Smooth muscle cell of bladder (primary cell): Measurements from ENCODE around the gene LRPPRC. TPM values are rescaled to one million over a fixed set of nuclear protein-coding genes. Genes with fewer than 3 reads are reported as not detected.

Experiments
- total RNA-seq: library from RNA; depleted of rRNA; stranded (reverse); fragments of >200 nt; gene quantifications from 2 replicates; pipeline ENCODE4 v1.2.3, GENCODE V29; 2014

LRPPRC gene
- total RNA-seq, result 47.2 and 51.4 TPM in 2 replicates

GRCh38 chr2:43995733-43996533 lies at the start of gene LRPPRC:
Gene LRPPRC, minus strand, starts transcription at chr2:43995989. Its CDS starts 42 bp downstream, at chr2:43995947.

GRCh38 chr2:43838560-43839267 lies 157.1 kb downstream of the LRPPRC start, which contains the start of the genes ABCG5 and ABCG8:
Gene ABCG5, minus strand, starts transcription at chr2:43838839. Its CDS starts 160 bp downstream, at chr2:43838679.
Gene ABCG8, plus strand, starts transcription at chr2:43838971. Its CDS starts 83 bp downstream, at chr2:43839054.

Other genes starting within 250 kb of the LRPPRC start
- 19.9 and 26.7 TPM in 2 replicates for gene DYNC2LI1, start 221.9 kb downstream of the LRPPRC start, total RNA-seq
- not detected in 2 replicates for gene ABCG5, start 157.2 kb downstream of the LRPPRC start, total RNA-seq
- not detected in 2 replicates for gene ABCG8, start 157.0 kb downstream of the LRPPRC start, total RNA-seq
- gene PPM1B, start 172.9 kb upstream of the LRPPRC start, total RNA-seq, result 26.3 and 27.3 TPM in 2 replicates